HG02798 (cell line): Measurements from ENCODE around the gene SLC10A2.

Source experiments
- ATAC-seq: cut with Tn5 transposase; IDR thresholded peaks from one replicate; pipeline ENCODE4 v1.9.1; 2021; ENCODE audit warnings: mild to moderate bottlenecking; ENCODE audit not compliant: unreplicated experiment, poor library complexity

Gene SLC10A2

GRCh38 chr13:102999499-102999898, 66.7 kb downstream of the SLC10A2 start:
- peak; percentile 54 for ATAC-seq
